ENCODE data around the gene PTMS.
A peak's percentile ranks its signal among the peaks of the same experiment; 100 is the strongest.

The PTMS gene

GRCh38 chr12:6752167-6752920, 13.8 kb upstream of the PTMS start:
- peak; percentile 73 for DNase-seq (ENCODE audit: low read depth)

GRCh38 chr12:6752921-6753771, 13.0 kb upstream of the PTMS start, which contains the start of gene MLF2:
Gene MLF2 (minus strand): TSS chr12:6753141. CDS start chr12:6752334, 807 bp downstream.
- DNase-seq (ENCODE audit: low read depth) = peak; percentile 100

DNA sequence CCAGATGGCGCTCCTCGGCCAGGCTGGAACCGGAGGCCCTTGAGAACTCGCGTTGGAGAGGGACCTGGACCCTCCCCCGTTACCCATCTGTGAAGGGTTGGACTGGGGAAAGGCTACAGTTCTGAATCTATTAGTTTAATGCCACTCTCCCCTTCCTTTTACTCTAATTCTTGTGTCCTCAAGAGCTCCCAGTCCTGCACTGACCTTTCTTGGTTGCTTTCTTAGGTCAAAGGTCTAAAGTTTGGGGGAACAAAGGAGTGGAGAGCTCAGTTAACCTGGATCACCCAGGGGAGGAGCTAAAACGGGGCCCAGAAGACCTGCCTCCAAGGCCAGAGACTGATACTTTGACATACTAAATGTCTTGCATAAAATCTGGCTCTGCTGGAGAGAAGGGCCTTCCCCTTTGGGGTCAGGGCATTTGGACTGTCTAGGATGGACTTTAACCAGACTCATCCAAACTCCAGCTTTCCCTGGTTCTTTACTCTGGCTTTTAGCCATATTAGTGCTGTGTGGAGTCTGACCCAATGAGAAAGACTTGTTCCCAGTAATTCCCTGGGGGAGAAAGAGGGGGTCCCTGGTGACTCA, 12.3 kb upstream of the PTMS start:
- DNase-seq (ENCODE audit: low read depth) = no peak

- no peak for DNase-seq (ENCODE audit: low read depth)
Measured at GRCh38 chr12:6754411-6754810, 11.8 kb upstream of the PTMS start.

DNA sequence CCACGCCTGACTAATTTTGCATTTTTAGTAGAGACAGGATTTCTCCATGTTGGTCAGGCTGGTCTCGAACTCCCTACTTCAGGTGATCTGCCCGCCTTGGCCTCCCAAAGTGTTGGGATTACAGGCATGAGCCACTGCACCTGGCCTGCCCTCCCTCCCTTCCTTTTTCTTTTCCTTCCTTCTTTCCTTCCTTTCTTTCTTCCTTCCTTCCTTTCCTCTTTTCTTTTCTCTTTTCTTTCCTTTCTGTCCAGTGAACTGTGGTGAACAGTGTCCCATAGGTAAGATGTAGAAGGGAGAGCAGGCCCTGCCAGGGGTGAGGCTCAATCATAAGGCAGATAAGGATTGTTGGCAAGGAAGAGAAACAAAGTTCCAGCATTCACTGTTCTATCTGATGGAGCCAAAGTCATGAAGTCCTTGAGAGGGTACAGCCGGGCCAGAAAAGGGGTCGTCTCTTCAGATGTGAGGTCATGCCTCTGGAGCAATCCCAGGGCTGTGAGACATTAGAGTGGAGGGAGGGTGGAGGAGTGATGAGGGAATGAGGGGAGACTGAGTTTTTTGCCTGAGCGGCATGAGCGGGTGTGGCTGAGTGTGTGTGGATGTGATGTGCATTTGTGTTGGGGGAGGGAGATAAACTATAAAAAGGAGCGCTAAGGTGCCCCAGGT, 9.0 kb upstream of the PTMS start:
- no peak for DNase-seq (ENCODE audit: low read depth)

DNA sequence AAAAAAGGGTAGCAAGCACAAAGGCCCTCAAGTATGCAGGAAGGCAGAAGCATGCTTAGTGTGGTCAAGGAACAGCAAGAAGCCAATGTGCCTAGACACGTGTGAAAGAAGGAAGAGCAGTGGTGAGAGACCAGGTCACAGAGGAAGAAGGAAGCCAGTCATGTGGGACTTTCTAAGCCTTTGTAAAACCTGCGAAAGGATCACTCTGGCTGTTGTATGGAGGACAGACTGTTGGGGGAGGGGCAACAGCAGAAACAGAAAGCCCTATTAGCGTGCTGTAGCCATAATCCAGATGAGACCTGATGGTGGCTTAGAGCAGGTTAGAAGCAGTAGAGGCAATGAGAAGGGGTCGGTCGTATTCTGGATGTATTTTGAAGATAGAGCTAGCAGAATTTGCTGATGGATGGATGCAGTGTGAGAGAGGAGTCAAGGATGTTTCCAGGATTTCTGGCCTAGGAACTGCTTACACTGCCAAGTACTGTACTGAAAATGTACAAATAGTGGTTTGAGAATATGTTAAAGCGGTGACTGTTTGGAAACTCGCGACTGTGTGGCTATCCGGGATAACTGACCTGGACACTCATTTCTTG, 7.6 kb upstream of the PTMS start:
- no peak for DNase-seq (ENCODE audit: low read depth)

DNA sequence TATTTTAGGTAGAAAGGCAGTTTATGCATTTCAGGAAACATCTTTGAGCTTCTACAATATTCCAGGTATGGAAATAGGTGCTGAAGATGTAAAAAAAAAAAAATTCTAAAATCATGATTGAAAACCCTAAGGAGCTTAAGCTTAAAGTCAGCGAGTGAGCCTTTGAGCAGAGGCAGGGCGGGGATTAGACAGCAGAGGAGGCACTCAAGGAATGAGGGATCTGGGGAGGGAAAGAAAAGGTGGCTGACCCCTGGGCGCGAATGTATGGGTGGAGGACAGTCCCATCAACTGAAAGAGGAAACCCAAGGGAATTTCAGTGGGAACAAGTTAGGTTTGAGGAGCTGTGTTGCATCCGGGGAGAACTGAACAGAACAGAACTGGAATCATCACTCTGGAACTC, 6.4 kb upstream of the PTMS start:
- DNase-seq (ENCODE audit: low read depth) = no peak

DNA sequence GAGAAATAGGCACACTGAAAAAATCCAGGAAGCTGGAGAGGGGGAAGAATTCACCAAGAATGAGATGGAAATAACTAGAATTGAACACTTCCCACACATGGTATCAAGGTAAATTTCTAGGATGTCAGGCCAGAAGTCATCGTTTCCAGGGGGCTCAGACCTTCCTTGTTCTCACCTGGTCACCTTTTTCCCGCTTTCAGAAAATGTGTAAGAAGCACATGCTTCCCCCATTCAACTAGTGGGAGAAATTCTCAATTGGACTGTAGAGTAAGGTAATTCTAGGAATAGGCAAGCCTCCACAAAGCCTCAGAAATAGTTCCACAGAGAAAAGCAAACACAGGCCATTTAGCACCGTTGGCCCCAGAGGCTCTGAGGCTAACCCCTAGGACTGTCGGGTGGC, 2.8 kb upstream of the PTMS start:
- DNase-seq (ENCODE audit: low read depth) = no peak

GRCh38 chr12:6764011-6764828, 1.9 kb upstream of the PTMS start:
- DNase-seq (ENCODE audit: low read depth) = peak; percentile 100

DNA sequence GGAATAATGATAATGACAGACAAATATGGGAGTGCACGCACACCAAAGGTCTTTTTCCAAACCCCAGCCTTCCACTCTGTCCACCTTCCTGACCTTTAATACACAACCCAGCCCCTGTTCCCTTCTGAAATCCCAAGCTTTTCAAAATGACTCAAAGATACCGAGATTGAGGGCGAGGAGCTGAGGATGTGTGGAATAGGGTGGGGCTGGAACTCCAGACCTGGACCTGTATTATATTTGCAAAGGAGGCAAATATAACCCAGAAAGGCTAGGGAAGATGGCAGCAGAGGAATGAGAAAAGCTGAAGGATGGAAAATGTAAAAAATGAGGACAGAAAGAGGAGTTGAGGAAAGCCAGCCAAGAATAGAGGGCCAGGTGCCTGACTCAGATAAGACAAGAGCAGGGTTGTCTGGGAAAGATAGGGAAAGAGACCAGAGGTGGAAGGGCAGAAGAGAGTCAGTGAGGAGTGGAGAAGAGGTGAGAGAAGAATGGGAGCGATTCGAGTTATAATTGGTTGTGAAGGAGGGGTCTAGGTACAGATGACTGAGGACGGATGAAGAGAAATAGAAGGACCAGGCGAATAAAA, 1.0 kb upstream of the PTMS start:
- no peak for DNase-seq (ENCODE audit: low read depth)

- peak; percentile 76 for DNase-seq (ENCODE audit: low read depth)
Measured at GRCh38 chr12:6766651-6767349, 637 bp downstream of the PTMS start.

GRCh38 chr12:6767353-6768319, 1.5 kb downstream of the PTMS start:
- peak; percentile 48 for DNase-seq (ENCODE audit: low read depth)

- peak; percentile 33 for DNase-seq (ENCODE audit: low read depth)
Measured at GRCh38 chr12:6768437-6768914, 2.3 kb downstream of the PTMS start.

- peak; percentile 55 for DNase-seq (ENCODE audit: low read depth)
Measured at GRCh38 chr12:6768990-6769389, 2.8 kb downstream of the PTMS start.

DNA sequence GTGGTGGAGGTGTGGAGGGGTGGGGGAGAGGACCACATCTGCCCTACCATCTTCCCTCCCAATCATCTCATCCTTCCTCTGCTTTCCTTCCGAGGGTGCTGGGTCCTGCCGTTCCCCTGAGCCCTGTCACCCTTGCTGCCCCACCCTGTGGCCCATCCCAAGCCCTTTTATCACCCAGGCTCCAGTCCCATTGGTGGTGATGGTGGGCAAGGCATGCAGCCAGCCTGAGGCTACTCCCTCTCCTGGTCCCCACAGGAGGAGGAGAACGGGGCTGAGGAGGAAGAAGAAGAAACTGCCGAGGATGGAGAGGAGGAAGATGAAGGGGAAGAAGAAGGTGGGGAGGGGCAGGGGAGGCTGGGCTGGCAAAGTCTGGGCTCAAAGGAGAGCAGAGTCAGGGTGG, 3.5 kb downstream of the PTMS start:
- no peak for DNase-seq (ENCODE audit: low read depth)

DNA sequence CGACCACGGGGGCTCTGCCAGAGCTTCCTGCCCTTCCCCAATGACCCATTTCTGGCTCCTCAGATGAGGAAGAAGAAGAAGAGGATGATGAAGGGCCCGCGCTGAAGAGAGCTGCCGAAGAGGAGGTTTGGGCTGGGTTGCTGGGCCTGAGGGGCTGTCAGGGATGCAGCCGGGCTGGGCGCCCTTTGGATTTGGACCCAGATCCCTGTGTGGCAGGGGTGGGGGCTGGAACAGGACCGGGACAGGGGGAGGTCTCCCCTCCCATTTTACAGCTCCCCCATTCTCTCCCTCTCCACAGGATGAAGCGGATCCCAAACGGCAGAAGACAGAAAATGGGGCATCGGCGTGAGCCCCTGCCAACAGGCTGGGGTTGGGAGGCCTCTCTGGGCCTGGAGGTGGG, 3.9 kb downstream of the PTMS start:
- no peak for DNase-seq (ENCODE audit: low read depth)

DNA sequence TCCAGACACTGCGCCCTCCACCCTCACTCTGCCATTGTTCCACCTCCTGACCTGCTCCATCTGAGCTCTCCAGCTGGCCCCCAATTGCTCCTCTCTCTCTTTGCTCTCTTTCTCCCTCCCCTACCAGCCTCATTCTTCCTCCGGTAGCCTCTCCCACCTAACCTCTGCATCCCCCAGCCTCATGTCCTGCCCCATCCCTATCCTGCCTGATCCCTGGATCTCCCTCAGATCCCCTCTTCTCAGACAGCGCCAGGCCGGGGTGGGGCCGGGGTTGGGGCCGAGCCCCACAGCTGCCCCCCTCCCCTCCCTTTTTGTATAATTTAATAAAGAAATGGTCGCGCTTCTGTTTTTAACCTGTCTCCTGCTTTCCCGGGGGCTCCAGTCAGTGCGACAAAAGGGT, 4.4 kb downstream of the PTMS start:
- no peak for DNase-seq (ENCODE audit: low read depth)

- DNase-seq (ENCODE audit: low read depth) = peak; percentile 25
Measured at GRCh38 chr12:6771091-6771495, 4.9 kb downstream of the PTMS start.
